ENCODE results near the gene GLUL.

The GLUL gene

DNA sequence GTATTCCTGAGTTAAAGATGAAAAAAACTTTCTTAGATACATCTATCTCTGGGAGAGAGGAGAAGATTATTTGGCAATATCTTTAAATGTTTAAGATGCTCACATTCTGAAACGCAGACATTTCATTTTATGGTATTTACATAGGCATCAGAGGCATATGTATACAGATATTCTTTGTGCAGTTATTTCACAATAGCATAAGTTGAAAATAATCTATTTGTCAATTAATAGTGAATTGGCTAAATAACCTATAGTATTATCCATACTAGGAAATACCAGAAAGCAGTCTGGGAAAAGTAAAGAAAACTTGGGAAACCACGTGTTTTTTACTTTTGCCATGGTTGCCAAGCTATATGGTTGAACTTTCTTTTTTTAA, 35.9 kb downstream of the GLUL start:
- TF ChIP-seq CTCF (IDR thresholded peaks at IDR 0.05; ENCODE audit: low read depth, low read length): no peak
- H3K36me3 ChIP-seq: no peaks in the 10 kb centered on the region
- no peak overlapping the region for H3K4me3 ChIP-seq (ENCODE audit: low read depth, low read length)
- H3K27me3 ChIP-seq: no peaks in the 10 kb centered on the region; the same call in 1 of the 2 replicates
- no peak for DNase-seq
- H3K9me3 ChIP-seq: no peaks in the 10 kb centered on the region
- no peaks in the 10 kb centered on the region for H3K4me1 ChIP-seq

DNA sequence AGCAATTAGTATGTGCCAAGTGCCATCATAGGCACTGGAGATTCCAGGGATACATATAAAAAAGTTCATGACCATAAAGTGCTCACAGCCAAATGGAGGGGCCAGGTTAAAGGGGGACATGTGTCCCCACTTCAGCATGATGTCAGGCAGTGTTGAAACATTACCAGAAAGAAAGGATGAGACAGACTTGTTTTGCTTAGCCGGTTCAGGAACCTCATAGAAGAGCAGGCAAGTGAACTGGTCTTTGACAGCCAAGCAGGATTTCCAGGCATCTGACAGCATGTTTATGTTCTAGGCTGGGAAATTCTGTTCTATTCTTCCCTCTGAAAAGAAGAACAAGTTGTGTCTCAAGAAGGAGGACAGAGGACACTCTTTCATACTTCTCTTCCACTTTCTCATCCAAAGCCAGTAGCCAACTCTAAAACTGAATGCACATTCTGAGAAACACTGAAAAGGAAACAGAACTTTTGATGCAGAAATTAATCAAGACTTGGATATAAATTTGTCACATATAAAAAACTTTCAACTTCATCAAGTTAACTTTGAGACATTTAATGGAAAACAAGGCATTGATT, 39.7 kb downstream of the GLUL start:
- H3K9me3 ChIP-seq: no peaks in the 10 kb centered on the region
- no peak for DNase-seq
- no peaks in the 10 kb centered on the region for H3K4me1 ChIP-seq
- no peaks in the 10 kb centered on the region for H3K36me3 ChIP-seq
- no peak overlapping the region for H3K4me3 ChIP-seq (ENCODE audit: low read depth, low read length)
- no peak for TF ChIP-seq CTCF (IDR thresholded peaks at IDR 0.05; ENCODE audit: low read depth, low read length)
- H3K27me3 ChIP-seq: no peaks in the 10 kb centered on the region; the same call in 1 of the 2 replicates

GRCh38 chr1:182350839-182351238, 40.8 kb downstream of the GLUL start:
- no peak for TF ChIP-seq CTCF (IDR thresholded peaks at IDR 0.05; ENCODE audit: low read depth, low read length)
- DNase-seq: no peak
- no peaks in the 10 kb centered on the region; the same call in 1 of the 2 replicates for H3K27me3 ChIP-seq
- H3K4me3 ChIP-seq (ENCODE audit: low read depth, low read length): no peak overlapping the region
- H3K9me3 ChIP-seq: no peaks in the 10 kb centered on the region
- no peaks in the 10 kb centered on the region for H3K36me3 ChIP-seq
- H3K4me1 ChIP-seq: no peaks in the 10 kb centered on the region

DNA sequence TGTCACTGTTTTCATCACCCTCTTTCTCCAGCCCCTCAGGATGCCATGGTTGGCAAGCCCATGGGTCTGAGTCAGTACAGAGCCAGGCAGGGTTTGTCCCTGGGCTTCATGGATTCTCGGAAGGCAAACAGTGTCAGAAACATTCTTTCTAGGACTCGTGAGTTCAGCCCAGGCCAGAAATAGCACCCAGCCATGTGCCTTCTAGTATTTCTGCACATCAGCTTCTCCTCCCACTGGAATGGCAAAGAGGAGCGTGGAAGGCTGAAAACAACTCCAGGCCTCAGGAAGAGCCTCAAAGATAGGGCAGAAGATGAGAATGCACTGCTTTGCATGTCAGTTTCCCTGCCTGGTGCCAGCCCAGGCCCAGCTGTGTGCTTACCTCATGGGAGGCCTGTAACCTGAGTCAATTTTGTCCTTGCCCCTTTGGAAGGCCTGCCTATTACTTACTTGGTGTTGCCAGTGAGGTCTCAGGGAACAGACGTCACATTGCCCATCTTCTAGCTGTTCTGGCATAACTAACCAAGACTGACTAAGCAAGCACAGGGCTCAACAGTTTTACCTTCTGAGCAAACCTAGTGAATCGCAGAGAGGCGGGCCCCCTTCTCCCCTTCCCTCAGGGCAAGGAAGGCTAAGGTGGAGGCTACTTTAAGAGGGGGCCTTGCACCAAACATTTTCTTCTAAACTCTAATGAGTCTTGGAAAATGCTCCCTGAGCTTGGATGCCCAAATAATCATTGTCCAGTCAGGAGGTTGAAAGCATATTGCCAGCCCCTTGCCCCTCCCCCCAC, 42.4 kb downstream of the GLUL start:
- no peak for DNase-seq
- Histone ChIP-seq H3K4me3 (ENCODE audit: low read depth, low read length) (no peak overlapping the region), H3K36me3 (no peaks in the 10 kb centered on the region), H3K27me3 (no peaks in the 10 kb centered on the region; the same call in 1 of the 2 replicates), H3K9me3 (no peaks in the 10 kb centered on the region), H3K4me1 (no peaks in the 10 kb centered on the region)
- no peak for TF ChIP-seq CTCF (IDR thresholded peaks at IDR 0.05; ENCODE audit: low read depth, low read length)

GRCh38 chr1:182347019-182347418, 44.6 kb downstream of the GLUL start:
- no peaks in the 10 kb centered on the region; the same call in 1 of the 2 replicates for H3K27me3 ChIP-seq
- no peaks in the 10 kb centered on the region for H3K36me3 ChIP-seq
- no peak for TF ChIP-seq CTCF (IDR thresholded peaks at IDR 0.05; ENCODE audit: low read depth, low read length)
- H3K4me3 ChIP-seq (ENCODE audit: low read depth, low read length): no peak overlapping the region
- no peaks in the 10 kb centered on the region for H3K4me1 ChIP-seq
- no peak for DNase-seq
- H3K9me3 ChIP-seq: no peaks in the 10 kb centered on the region
